Tibial nerve (tissue), 4 donors: ENCODE measurements around the gene TES.

Experiments used
- CTCF ChIP-seq, 5 experiments: fragments of 200-600 bp in 3 of 5; fragments of 450-650 bp in 2 of 5; sonication (generic) in 3 of 5; IDR thresholded peaks; one replicate each; pipeline ENCODE4 v1.5.1; 2016 to 2019; ENCODE audit warnings: antibody characterized with exemption in 5 of 5, mild to moderate bottlenecking in 3 of 5, moderate library complexity in 2 of 5
- EP300 ChIP-seq, 2 donors: sonication (generic); formaldehyde crosslinking; IDR thresholded peaks; one replicate each; pipeline ENCODE4 v1.6.1; 2017; ENCODE audit warnings: antibody characterized with exemption in 2 of 2, mild to moderate bottlenecking in 1 of 2

GRCh38 chr7:116231543-116231942 lies 21.2 kb downstream of the TES start:
- TF ChIP-seq CTCF (IDR thresholded peaks at IDR 0.05): no peak
- TF ChIP-seq EP300 (IDR thresholded peaks at IDR 0.05): no peak
